WTC11 (cell line): ENCODE measurements around the gene RTL5.

Source experiments
- CREB1 ChIP-seq: sonication (generic); formaldehyde crosslinking; IDR thresholded peaks from 2 replicates; pipeline ENCODE4 v1.8.0; 2023; ENCODE audit warnings: mild to moderate bottlenecking, missing genetic modification reagents
- E2F4 ChIP-seq: sonication (generic); formaldehyde crosslinking; IDR thresholded peaks from 2 replicates; pipeline ENCODE4 v1.8.1; 2022; ENCODE audit warnings: low read depth, mild to moderate bottlenecking, moderate library complexity, missing genetic modification reagents, borderline replicate concordance
- FOXP1 ChIP-seq: sonication (generic); formaldehyde crosslinking; IDR thresholded peaks from 2 replicates; pipeline ENCODE4 v1.8.0; 2022; ENCODE audit warnings: missing genetic modification reagents, mild to moderate bottlenecking, moderate library complexity, borderline replicate concordance
- HMGXB4 ChIP-seq: sonication (generic); formaldehyde crosslinking; IDR thresholded peaks from 2 replicates; pipeline ENCODE4 v1.8.1; 2023; ENCODE audit warnings: mild to moderate bottlenecking, moderate library complexity, missing genetic modification reagents
- KAT7 ChIP-seq: sonication (generic); formaldehyde crosslinking; IDR thresholded peaks from 2 replicates; pipeline ENCODE4 v1.8.1; 2023; ENCODE audit warnings: missing genetic modification reagents, mild to moderate bottlenecking, borderline replicate concordance
- SP1 ChIP-seq: sonication (generic); formaldehyde crosslinking; conservative IDR thresholded peaks from 2 replicates; pipeline ENCODE4 v1.8.1; 2022; ENCODE audit warnings: missing genetic modification reagents
- TCF7 ChIP-seq: sonication (generic); formaldehyde crosslinking; IDR thresholded peaks from 2 replicates; pipeline ENCODE4 v1.8.0; 2022; ENCODE audit warnings: mild to moderate bottlenecking, low read depth, missing genetic modification reagents, moderate library complexity
- USF1 ChIP-seq: sonication (generic); formaldehyde crosslinking; IDR thresholded peaks from 2 replicates; pipeline ENCODE4 v1.8.0; 2022; ENCODE audit warnings: mild to moderate bottlenecking, missing genetic modification reagents
- USF2 ChIP-seq: sonication (generic); formaldehyde crosslinking; IDR thresholded peaks from 2 replicates; pipeline ENCODE4 v1.8.1; 2023; ENCODE audit warnings: mild to moderate bottlenecking, missing genetic modification reagents, moderate library complexity
- ZNF138 ChIP-seq: sonication (generic); formaldehyde crosslinking; conservative IDR thresholded peaks from 2 replicates; pipeline ENCODE4 v1.8.1; 2022; ENCODE audit warnings: mild to moderate bottlenecking, moderate library complexity, missing genetic modification reagents
- TF ChIP-seq, protein P1 (sequence below): fragments of 200-600 bp; IDR thresholded peaks from 2 replicates; pipeline ENCODE4 v1.8.0; 2022; ENCODE audit warnings: antibody characterized with exemption

DNA sequence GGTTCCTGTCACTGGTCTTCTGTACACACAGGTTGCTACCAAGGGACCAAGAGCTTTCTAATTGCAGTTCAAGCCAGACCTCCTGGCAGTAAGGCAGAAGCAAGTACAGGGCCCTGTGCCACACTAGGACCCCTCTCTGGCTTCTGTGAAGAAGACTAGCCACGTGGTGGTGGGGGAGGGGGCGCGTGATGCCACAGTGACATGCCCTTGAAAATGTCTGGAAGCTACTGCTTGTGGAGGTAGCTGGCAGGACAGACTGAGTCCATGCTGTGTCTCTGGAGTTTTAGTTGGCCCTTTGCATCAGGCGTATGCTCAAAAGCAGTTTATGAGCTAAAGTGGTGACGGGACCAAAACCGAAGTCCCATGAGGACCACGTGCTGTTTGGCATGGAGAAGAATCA lies 50.9 kb downstream of the RTL5 start:
- TF ChIP-seq CREB1 (CRISPR knock-in tag) (no peak), HMGXB4 (CRISPR knock-in tag) (no peak), USF1 (CRISPR knock-in tag) (no peak), USF2 (CRISPR knock-in tag) (no peak), ZNF138 (CRISPR knock-in tag) (no peak), FOXP1 (CRISPR knock-in tag) (no peak), KAT7 (CRISPR knock-in tag) (no peak), TCF7 (CRISPR knock-in tag) (no peak), SP1 (CRISPR knock-in tag) (no peak), E2F4 (no peak)
- TF ChIP-seq, protein P1, sequence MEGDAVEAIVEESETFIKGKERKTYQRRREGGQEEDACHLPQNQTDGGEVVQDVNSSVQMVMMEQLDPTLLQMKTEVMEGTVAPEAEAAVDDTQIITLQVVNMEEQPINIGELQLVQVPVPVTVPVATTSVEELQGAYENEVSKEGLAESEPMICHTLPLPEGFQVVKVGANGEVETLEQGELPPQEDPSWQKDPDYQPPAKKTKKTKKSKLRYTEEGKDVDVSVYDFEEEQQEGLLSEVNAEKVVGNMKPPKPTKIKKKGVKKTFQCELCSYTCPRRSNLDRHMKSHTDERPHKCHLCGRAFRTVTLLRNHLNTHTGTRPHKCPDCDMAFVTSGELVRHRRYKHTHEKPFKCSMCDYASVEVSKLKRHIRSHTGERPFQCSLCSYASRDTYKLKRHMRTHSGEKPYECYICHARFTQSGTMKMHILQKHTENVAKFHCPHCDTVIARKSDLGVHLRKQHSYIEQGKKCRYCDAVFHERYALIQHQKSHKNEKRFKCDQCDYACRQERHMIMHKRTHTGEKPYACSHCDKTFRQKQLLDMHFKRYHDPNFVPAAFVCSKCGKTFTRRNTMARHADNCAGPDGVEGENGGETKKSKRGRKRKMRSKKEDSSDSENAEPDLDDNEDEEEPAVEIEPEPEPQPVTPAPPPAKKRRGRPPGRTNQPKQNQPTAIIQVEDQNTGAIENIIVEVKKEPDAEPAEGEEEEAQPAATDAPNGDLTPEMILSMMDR = no peak
